ENCODE measurements around the gene CCNY. TPM values are rescaled to one million over a fixed set of nuclear protein-coding genes. Genes with fewer than 3 reads are reported as not detected.

Gene CCNY
- total and polyA plus RNA-seq, 2 of the 4 experiments (the other 2 are of a cell fraction) = 38.0 to 131 TPM

DNA sequence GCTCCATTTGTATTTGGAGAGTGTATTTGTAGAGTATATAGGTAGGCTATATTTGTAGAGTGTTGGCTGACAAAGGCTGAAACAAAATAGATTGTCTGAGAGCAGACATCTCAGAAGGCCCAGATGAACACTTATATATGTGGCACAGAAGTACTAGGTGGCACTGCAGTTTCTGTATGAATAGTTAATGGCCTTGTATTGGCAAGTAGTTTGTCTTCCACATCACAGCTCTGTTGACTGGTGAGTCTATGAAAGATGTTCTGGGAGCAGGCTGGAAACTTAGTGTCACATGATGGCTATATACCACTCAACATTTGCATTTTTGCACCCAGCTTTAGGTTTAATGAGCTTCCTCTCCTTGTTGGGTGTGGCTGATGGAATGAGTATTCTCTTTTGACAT is 51.9 kb downstream of the CCNY start:
- no peak for DNase-seq
- Histone ChIP-seq H2BK20ac (ENCODE audit: low read depth, low read length) (no peak overlapping the region), H3K4me3 (ENCODE audit: insufficient read depth, low read depth, low read length) (no peak overlapping the region), H3K4me2 (ENCODE audit: low read depth, low read length) (no peak overlapping the region), H2AK9ac (replicated peaks; ENCODE audit: low read depth, low read length, poor library complexity) (no peak overlapping the region), H2BK120ac (ENCODE audit: low read depth, low read length) (no peak overlapping the region), H3K18ac (ENCODE audit: low read depth, low read length) (no peak overlapping the region), H3K9ac (ENCODE audit: low read depth, low read length) (no peak overlapping the region), H2AK5ac (ENCODE audit: low read depth, low read length) (peak overlapping the region; percentile 16; the same call in 1 of the 2 replicates), H4K8ac (ENCODE audit: low read depth in 2 of 2, low read length in 2 of 2) (peak overlapping the region in 1 of 2 experiments; percentile 31; a peak in 1 of 4 replicates), H3K14ac (replicated peaks; ENCODE audit: low read depth, low read length) (no peak overlapping the region), H3K4ac (ENCODE audit: low read depth, low read length) (no peak overlapping the region; the same call in 1 of the 2 replicates), H3K9me1 (ENCODE audit: insufficient read depth, low read length) (peaks cover 15% of the 10 kb centered on the region), H3K56ac (ENCODE audit: extremely low read depth, insufficient read depth, low read length) (no peak overlapping the region), H3K23ac (ENCODE audit: low read depth, low read length) (no peak overlapping the region), H2AFZ (replicated peaks; ENCODE audit: low read length, poor library complexity) (no peak overlapping the region), H3K9me3 (ENCODE audit: control insufficient read depth, insufficient read depth, low read length) (peaks cover 9% of the 10 kb centered on the region), H2BK15ac (ENCODE audit: low read depth, low read length) (0 out of 3 replicates have a peak overlapping the region, but pooled peaks have one; percentile 6), H3K79me1 (ENCODE audit: low read depth in 1 of 2, low read length in 2 of 2) (peaks cover 61 to 85% of the 10 kb centered on the region in 2 experiments), H3K36me3 (ENCODE audit: control insufficient read depth, insufficient read depth, low read length) (no peaks in the 10 kb centered on the region), H3K4me1 (ENCODE audit: control insufficient read depth, insufficient read depth, low read length) (peaks cover 8% of the 10 kb centered on the region), H4K20me1 (ENCODE audit: insufficient read depth, low read length) (peaks cover 58% of the 10 kb centered on the region), H3K27ac (ENCODE audit: insufficient read depth, low read length) (no peak overlapping the region), H3K27me3 (ENCODE audit: control insufficient read depth, insufficient read depth, low read length) (no peaks in the 10 kb centered on the region), H4K5ac (ENCODE audit: low read depth, low read length) (no peak overlapping the region; the same call in 1 of the 2 replicates), H2BK5ac (ENCODE audit: low read depth, low read length, poor library complexity, severe bottlenecking) (peak overlapping the region; percentile 6), H4K91ac (ENCODE audit: insufficient read depth, low read depth, low read length) (no peak overlapping the region)
- CTCF ChIA-PET = no interaction called here
- intact Hi-C loops (cut with micrococcal nuclease) = no loop called here
- no peak for ATAC-seq (ENCODE audit: low read depth)
- TF ChIP-seq, protein P1, sequence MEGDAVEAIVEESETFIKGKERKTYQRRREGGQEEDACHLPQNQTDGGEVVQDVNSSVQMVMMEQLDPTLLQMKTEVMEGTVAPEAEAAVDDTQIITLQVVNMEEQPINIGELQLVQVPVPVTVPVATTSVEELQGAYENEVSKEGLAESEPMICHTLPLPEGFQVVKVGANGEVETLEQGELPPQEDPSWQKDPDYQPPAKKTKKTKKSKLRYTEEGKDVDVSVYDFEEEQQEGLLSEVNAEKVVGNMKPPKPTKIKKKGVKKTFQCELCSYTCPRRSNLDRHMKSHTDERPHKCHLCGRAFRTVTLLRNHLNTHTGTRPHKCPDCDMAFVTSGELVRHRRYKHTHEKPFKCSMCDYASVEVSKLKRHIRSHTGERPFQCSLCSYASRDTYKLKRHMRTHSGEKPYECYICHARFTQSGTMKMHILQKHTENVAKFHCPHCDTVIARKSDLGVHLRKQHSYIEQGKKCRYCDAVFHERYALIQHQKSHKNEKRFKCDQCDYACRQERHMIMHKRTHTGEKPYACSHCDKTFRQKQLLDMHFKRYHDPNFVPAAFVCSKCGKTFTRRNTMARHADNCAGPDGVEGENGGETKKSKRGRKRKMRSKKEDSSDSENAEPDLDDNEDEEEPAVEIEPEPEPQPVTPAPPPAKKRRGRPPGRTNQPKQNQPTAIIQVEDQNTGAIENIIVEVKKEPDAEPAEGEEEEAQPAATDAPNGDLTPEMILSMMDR (conservative IDR thresholded peaks at IDR 0.05; ENCODE audit: low read depth, low read length) = no peak
- TF ChIP-seq RCOR1 (IDR thresholded peaks at IDR 0.05; ENCODE audit: insufficient replicate concordance, low read length) (no peak), RAD21 (IDR thresholded peaks at IDR 0.05; ENCODE audit: low read length) (no peak), NFE2L2 (IDR thresholded peaks at IDR 0.05; ENCODE audit: low read depth, low read length) (no peak), FOS (IDR thresholded peaks at IDR 0.05; ENCODE audit: low read depth, low read length) (no peak), MAZ (IDR thresholded peaks at IDR 0.05; ENCODE audit: borderline replicate concordance, low read depth, low read length) (no peak), CHD1 (IDR thresholded peaks at IDR 0.05; ENCODE audit: low read depth, low read length) (no peak)
- TF ChIP-seq, protein P2, sequence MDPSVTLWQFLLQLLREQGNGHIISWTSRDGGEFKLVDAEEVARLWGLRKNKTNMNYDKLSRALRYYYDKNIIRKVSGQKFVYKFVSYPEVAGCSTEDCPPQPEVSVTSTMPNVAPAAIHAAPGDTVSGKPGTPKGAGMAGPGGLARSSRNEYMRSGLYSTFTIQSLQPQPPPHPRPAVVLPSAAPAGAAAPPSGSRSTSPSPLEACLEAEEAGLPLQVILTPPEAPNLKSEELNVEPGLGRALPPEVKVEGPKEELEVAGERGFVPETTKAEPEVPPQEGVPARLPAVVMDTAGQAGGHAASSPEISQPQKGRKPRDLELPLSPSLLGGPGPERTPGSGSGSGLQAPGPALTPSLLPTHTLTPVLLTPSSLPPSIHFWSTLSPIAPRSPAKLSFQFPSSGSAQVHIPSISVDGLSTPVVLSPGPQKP (IDR thresholded peaks at IDR 0.05; ENCODE audit: borderline replicate concordance, low read depth, low read length) = no peak
- POLR2A ChIA-PET (ENCODE audit: unreplicated experiment) = no interaction called here
- BruUV-seq (replicated peaks) = no TSS peak
- dilution Hi-C loops (cut with HindIII; ENCODE audit: low sequenced_read_pairs, unreplicated experiment) = no loop called here
- in situ Hi-C loops (cut with MboI; ENCODE audit: low sequenced_read_pairs) = no loop called here
